HG03175 (cell line): Measurements from ENCODE around the gene CHST8.

ENCODE experiments used
- ATAC-seq: cut with Tn5 transposase; IDR thresholded peaks from one replicate; pipeline ENCODE4 v1.9.1; 2021; ENCODE audit warnings: mild to moderate bottlenecking, moderate library complexity; ENCODE audit not compliant: unreplicated experiment

CHST8 gene

GRCh38 chr19:33756177-33756576 is 134.4 kb downstream of the CHST8 start:
- no peak for ATAC-seq

- no peak for ATAC-seq
Observed at GRCh38 chr19:33758541-33759013, 136.8 kb downstream of the CHST8 start.

- no peak for ATAC-seq
Observed at GRCh38 chr19:33759356-33759755, 137.6 kb downstream of the CHST8 start.

GRCh38 chr19:33763633-33764371 is 142.0 kb downstream of the CHST8 start:
- no peak for ATAC-seq

- ATAC-seq = no peak
Observed at GRCh38 chr19:33766623-33767022, 144.9 kb downstream of the CHST8 start.

GRCh38 chr19:33767898-33768413 is 146.2 kb downstream of the CHST8 start:
- no peak for ATAC-seq

GRCh38 chr19:33769208-33769607 is 147.5 kb downstream of the CHST8 start:
- ATAC-seq = no peak

- ATAC-seq = no peak
Observed at GRCh38 chr19:33770107-33770506, 148.4 kb downstream of the CHST8 start.

- no peak for ATAC-seq
Observed at GRCh38 chr19:33771384-33772101, 149.8 kb downstream of the CHST8 start.

GRCh38 chr19:33772102-33772857 is 150.5 kb downstream of the CHST8 start:
- ATAC-seq = no peak

- no peak for ATAC-seq
Observed at GRCh38 chr19:33772858-33773180, 151.1 kb downstream of the CHST8 start.

- no peak for ATAC-seq
Observed at GRCh38 chr19:33773704-33774624, 152.2 kb downstream of the CHST8 start.

GRCh38 chr19:33774751-33775150 is 153.0 kb downstream of the CHST8 start:
- no peak for ATAC-seq

- no peak for ATAC-seq
Observed at GRCh38 chr19:33775731-33776487, 154.2 kb downstream of the CHST8 start.

GRCh38 chr19:33777351-33777750 is 155.6 kb downstream of the CHST8 start:
- ATAC-seq = no peak

- no peak for ATAC-seq
Observed at GRCh38 chr19:33777753-33778088, 156.0 kb downstream of the CHST8 start.

- ATAC-seq = peak; percentile 79
Observed at GRCh38 chr19:33778089-33778791, 156.5 kb downstream of the CHST8 start.

GRCh38 chr19:33779849-33780248 is 158.1 kb downstream of the CHST8 start:
- ATAC-seq = no peak

GRCh38 chr19:33780251-33780650 is 158.5 kb downstream of the CHST8 start:
- ATAC-seq = no peak
